WTC11 (cell line): ENCODE data around the gene AKT3. TPM values are rescaled to one million over a fixed set of nuclear protein-coding genes. Genes with fewer than 3 reads are reported as not detected.

Experiments
- ATAC-seq: fragments of 200-7000 bp; cut with Tn5 transposase; 2 replicates; pipeline ENCODE4 v1.10.0; 2021; ENCODE audit warnings: mild to moderate bottlenecking, moderate library complexity
- CTCF ChIA-PET: fragments of 300-600 bp; sonication (Branson Sonifier 250); formaldehyde crosslinking; loops from one replicate; lab custom pipeline; 2021; ENCODE audit warnings: antibody characterized with exemption; lab: Charles Lee
- POLR2A ChIA-PET: fragments of 350-600 bp; sonication (Branson Sonifier 250); formaldehyde crosslinking; loops from one replicate; lab custom pipeline; 2021; ENCODE audit warnings: antibody characterized with exemption; lab: Charles Lee
- DNase-seq: peaks from one replicate; pipeline ENCODE4 v3.0.0; 2021; ENCODE audit warnings: low spot score
- H3K27ac Mint-ChIP-seq: 2 replicates; pipeline ENCODE4 v1.8.0; 2021; ENCODE audit warnings: mixed read lengths
- H3K27me3 Mint-ChIP-seq: 2 replicates; pipeline ENCODE4 v1.8.0; 2021; ENCODE audit warnings: low read depth, mild to moderate bottlenecking, moderate library complexity, mixed read lengths
- H3K36me3 Mint-ChIP-seq: 2 replicates; pipeline ENCODE4 v1.8.0; 2021; ENCODE audit warnings: mixed read lengths
- H3K4me1 Mint-ChIP-seq: 2 replicates; pipeline ENCODE4 v1.8.0; 2022; ENCODE audit warnings: mixed read lengths
- H3K4me3 Mint-ChIP-seq: 2 replicates; pipeline ENCODE4 v1.8.0; 2021; ENCODE audit warnings: mild to moderate bottlenecking, moderate library complexity, mixed read lengths
- H3K9me3 Mint-ChIP-seq: 2 replicates; pipeline ENCODE4 v1.8.0; 2021; ENCODE audit warnings: mixed read lengths
- CREM ChIP-seq: sonication (generic); formaldehyde crosslinking; IDR thresholded peaks from 2 replicates; pipeline ENCODE4 v1.8.1; 2022; ENCODE audit warnings: mild to moderate bottlenecking, missing genetic modification reagents, moderate library complexity
- E2F5 ChIP-seq: sonication (generic); formaldehyde crosslinking; IDR thresholded peaks from 2 replicates; pipeline ENCODE4 v1.8.1; 2022; ENCODE audit warnings: mild to moderate bottlenecking, moderate library complexity, missing genetic modification reagents
- EMX1 ChIP-seq: fragments of 250-450 bp; sonication (Bioruptor Pico); IDR thresholded peaks from 2 replicates; pipeline ENCODE4 v1.8.0; 2021; ENCODE audit warnings: mild to moderate bottlenecking
- FOXJ3 ChIP-seq: sonication (generic); formaldehyde crosslinking; IDR thresholded peaks from 2 replicates; pipeline ENCODE4 v1.9.0; 2021; ENCODE audit warnings: missing genetic modification reagents, mild to moderate bottlenecking, borderline replicate concordance
- MAX ChIP-seq: sonication (generic); formaldehyde crosslinking; IDR thresholded peaks from 2 replicates; pipeline ENCODE4 v1.8.0; 2022; ENCODE audit warnings: mild to moderate bottlenecking, missing genetic modification reagents
- NFYB ChIP-seq: sonication (generic); formaldehyde crosslinking; conservative IDR thresholded peaks from 2 replicates; pipeline ENCODE4 v1.8.0; 2022; ENCODE audit warnings: low read depth, missing genetic modification reagents
- TCF7 ChIP-seq: sonication (generic); formaldehyde crosslinking; IDR thresholded peaks from 2 replicates; pipeline ENCODE4 v1.8.0; 2022; ENCODE audit warnings: mild to moderate bottlenecking, low read depth, missing genetic modification reagents, moderate library complexity
- TEAD4 ChIP-seq: sonication (generic); formaldehyde crosslinking; IDR thresholded peaks from 2 replicates; pipeline ENCODE4 v1.8.0; 2022; ENCODE audit warnings: mild to moderate bottlenecking, missing genetic modification reagents
- ZBTB21 ChIP-seq: sonication (generic); formaldehyde crosslinking; IDR thresholded peaks from 2 replicates; pipeline ENCODE4 v1.8.1; 2023; ENCODE audit warnings: mild to moderate bottlenecking, missing genetic modification reagents, borderline replicate concordance
- ZNF425 ChIP-seq: fragments of 250-450 bp; sonication (Bioruptor Pico); conservative IDR thresholded peaks from 2 replicates; pipeline ENCODE4 v1.9.0; 2021; ENCODE audit warnings: mild to moderate bottlenecking
- ZNF532 ChIP-seq: fragments of 250-450 bp; sonication (Bioruptor Pico); IDR thresholded peaks from 2 replicates; pipeline ENCODE4 v1.9.0; 2021; ENCODE audit warnings: mild to moderate bottlenecking, borderline replicate concordance
- ZSCAN18 ChIP-seq: fragments of 250-450 bp; sonication (Bioruptor Pico); IDR thresholded peaks from 2 replicates; pipeline ENCODE4 v2.1.2; 2022; ENCODE audit warnings: mild to moderate bottlenecking, moderate library complexity
- total RNA-seq: library from RNA; stranded (reverse); gene quantifications from 3 replicates; pipeline ENCODE4 v1.2.3, GENCODE V29; 2021
- TF ChIP-seq, protein P1 (sequence below): sonication (generic); formaldehyde crosslinking; IDR thresholded peaks from 2 replicates; pipeline ENCODE4 v1.8.0; 2023; ENCODE audit warnings: mild to moderate bottlenecking, missing genetic modification reagents
- TF ChIP-seq, protein P2 (sequence below): sonication (generic); formaldehyde crosslinking; IDR thresholded peaks from 2 replicates; pipeline ENCODE4 v1.8.0; 2023; ENCODE audit warnings: missing genetic modification reagents

The AKT3 gene
- total RNA-seq, 1 experiment from 2014 or later: 38.5 TPM

GRCh38 chr1:243550276-243550675 lies 299.8 kb downstream of the AKT3 start:
- no peak for TF ChIP-seq ZSCAN18 (CRISPR knock-in tag)
- no peak for TF ChIP-seq ZNF532
- TF ChIP-seq, all 79 proteins: peak for 0
- H3K27ac Mint-ChIP-seq: no peak overlapping the region
- no peak for ATAC-seq
- POLR2A ChIA-PET: no interaction called here
- no peak overlapping the region for H3K4me3 Mint-ChIP-seq
- H3K9me3 Mint-ChIP-seq: no peaks in the 10 kb centered on the region
- peaks cover 14% of the 10 kb centered on the region for H3K4me1 Mint-ChIP-seq
- DNase-seq: no peak
- no peaks in the 10 kb centered on the region for H3K27me3 Mint-ChIP-seq
- CTCF ChIA-PET: no interaction called here
- no peaks in the 10 kb centered on the region for H3K36me3 Mint-ChIP-seq

DNA sequence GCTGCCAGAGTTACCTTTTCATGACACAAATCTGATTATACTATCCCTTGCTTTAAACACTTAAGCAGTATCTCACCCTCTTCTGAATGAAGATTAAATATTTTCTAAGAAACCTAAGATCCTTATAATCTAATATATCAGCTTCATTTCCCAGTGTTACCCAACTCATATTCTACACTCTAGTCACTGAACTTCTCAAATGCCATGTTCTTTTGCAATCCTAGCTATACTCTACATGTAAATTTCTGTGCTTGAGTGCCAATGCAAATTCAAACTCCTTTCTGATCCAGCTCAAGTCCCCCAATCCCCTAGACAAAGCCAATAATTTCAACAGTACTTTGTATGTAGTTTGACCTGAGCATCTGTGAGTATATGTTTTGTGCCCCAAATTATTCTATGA lies 300.3 kb downstream of the AKT3 start:
- DNase-seq: no peak
- CTCF ChIA-PET: no interaction called here
- peak overlapping the region; percentile 11; the same call in 1 of the 2 replicates for H3K27ac Mint-ChIP-seq

GRCh38 chr1:243549108-243549507 lies 300.9 kb downstream of the AKT3 start:
- CTCF ChIA-PET: no interaction called here
- Mint-ChIP-seq H3K27me3 (no peaks in the 10 kb centered on the region), H3K36me3 (no peaks in the 10 kb centered on the region), H3K4me3 (no peak overlapping the region), H3K27ac (no peak overlapping the region), H3K4me1 (peaks cover 14% of the 10 kb centered on the region), H3K9me3 (no peaks in the 10 kb centered on the region)
- no peak for DNase-seq
- POLR2A ChIA-PET: interaction anchor here (0.6 kb wide), 1 partner anchor 18 kb away, joined by 3 read pairs; no protein-coding TSS in a partner anchor
- no peak for ATAC-seq
- TF ChIP-seq ZNF532: no peak
- TF ChIP-seq ZSCAN18 (CRISPR knock-in tag): no peak
- TF ChIP-seq E2F5 (CRISPR knock-in tag): no peak
- no peak for TF ChIP-seq ZNF425
- TF ChIP-seq EMX1: no peak
- TF ChIP-seq, protein P1, sequence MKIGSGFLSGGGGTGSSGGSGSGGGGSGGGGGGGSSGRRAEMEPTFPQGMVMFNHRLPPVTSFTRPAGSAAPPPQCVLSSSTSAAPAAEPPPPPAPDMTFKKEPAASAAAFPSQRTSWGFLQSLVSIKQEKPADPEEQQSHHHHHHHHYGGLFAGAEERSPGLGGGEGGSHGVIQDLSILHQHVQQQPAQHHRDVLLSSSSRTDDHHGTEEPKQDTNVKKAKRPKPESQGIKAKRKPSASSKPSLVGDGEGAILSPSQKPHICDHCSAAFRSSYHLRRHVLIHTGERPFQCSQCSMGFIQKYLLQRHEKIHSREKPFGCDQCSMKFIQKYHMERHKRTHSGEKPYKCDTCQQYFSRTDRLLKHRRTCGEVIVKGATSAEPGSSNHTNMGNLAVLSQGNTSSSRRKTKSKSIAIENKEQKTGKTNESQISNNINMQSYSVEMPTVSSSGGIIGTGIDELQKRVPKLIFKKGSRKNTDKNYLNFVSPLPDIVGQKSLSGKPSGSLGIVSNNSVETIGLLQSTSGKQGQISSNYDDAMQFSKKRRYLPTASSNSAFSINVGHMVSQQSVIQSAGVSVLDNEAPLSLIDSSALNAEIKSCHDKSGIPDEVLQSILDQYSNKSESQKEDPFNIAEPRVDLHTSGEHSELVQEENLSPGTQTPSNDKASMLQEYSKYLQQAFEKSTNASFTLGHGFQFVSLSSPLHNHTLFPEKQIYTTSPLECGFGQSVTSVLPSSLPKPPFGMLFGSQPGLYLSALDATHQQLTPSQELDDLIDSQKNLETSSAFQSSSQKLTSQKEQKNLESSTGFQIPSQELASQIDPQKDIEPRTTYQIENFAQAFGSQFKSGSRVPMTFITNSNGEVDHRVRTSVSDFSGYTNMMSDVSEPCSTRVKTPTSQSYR (CRISPR knock-in tag): no peak

More for the DNA sequence above, 300.3 kb downstream of the AKT3 start:
- H3K36me3 Mint-ChIP-seq: no peaks in the 10 kb centered on the region
- peaks cover 14% of the 10 kb centered on the region for H3K4me1 Mint-ChIP-seq
- no peak for ATAC-seq
- H3K27me3 Mint-ChIP-seq: no peaks in the 10 kb centered on the region
- TF ChIP-seq CREM: no peak
- TF ChIP-seq NFYB (CRISPR knock-in tag): no peak
- TF ChIP-seq TCF7 (CRISPR knock-in tag): no peak
- TF ChIP-seq TEAD4 (CRISPR knock-in tag): no peak
- TF ChIP-seq, protein P2, sequence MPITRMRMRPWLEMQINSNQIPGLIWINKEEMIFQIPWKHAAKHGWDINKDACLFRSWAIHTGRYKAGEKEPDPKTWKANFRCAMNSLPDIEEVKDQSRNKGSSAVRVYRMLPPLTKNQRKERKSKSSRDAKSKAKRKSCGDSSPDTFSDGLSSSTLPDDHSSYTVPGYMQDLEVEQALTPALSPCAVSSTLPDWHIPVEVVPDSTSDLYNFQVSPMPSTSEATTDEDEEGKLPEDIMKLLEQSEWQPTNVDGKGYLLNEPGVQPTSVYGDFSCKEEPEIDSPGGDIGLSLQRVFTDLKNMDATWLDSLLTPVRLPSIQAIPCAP (CRISPR knock-in tag): no peak
- TF ChIP-seq FOXJ3 (CRISPR knock-in tag): no peak
- TF ChIP-seq ZBTB21 (CRISPR knock-in tag): no peak
- no peak for TF ChIP-seq MAX (CRISPR knock-in tag)
- POLR2A ChIA-PET: interaction anchor here (0.6 kb wide), 1 partner anchor 18 kb away, joined by 3 read pairs; no protein-coding TSS in a partner anchor
- no peak overlapping the region for H3K4me3 Mint-ChIP-seq
- H3K9me3 Mint-ChIP-seq: no peaks in the 10 kb centered on the region
